HG03175 (cell line): ENCODE results near the gene PABPC1L.

Experiments
- ATAC-seq: cut with Tn5 transposase; IDR thresholded peaks from one replicate; pipeline ENCODE4 v1.9.1; 2021; ENCODE audit warnings: mild to moderate bottlenecking, moderate library complexity; ENCODE audit not compliant: unreplicated experiment

PABPC1L gene

DNA sequence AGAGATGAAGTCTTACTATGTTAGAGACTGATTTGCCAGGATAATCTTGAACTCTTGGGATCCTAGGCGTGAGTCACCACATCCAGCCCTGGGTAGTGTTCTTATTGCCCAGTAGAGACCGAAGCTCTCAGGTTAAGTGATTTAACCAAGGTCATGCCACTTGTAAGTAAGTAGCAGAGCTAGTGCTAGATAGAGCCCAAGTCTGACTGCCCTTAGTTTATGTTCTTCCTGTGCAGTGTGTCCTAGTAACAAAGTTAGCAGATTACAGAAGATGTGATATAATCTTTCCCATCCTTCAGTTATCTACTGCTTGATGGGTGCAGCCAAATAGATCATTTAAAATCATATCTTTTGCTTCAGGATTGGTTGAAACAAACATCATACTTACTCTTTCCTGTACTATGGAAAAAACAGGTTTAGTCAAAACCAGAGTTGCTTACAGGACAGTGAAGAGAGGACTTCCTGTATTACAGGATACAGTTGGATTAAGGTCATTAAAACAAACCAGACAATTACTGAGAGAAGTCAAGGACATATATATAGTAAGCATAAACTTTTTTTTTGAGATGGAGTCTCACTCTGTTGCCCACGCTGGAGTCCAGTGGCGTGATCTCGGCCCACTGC is 9.5 kb upstream of the PABPC1L start:
- no peak for ATAC-seq

GRCh38 chr20:44901974-44902373 is 7.9 kb upstream of the PABPC1L start:
- ATAC-seq: no peak

GRCh38 chr20:44904377-44904776 is 5.5 kb upstream of the PABPC1L start:
- ATAC-seq: no peak

DNA sequence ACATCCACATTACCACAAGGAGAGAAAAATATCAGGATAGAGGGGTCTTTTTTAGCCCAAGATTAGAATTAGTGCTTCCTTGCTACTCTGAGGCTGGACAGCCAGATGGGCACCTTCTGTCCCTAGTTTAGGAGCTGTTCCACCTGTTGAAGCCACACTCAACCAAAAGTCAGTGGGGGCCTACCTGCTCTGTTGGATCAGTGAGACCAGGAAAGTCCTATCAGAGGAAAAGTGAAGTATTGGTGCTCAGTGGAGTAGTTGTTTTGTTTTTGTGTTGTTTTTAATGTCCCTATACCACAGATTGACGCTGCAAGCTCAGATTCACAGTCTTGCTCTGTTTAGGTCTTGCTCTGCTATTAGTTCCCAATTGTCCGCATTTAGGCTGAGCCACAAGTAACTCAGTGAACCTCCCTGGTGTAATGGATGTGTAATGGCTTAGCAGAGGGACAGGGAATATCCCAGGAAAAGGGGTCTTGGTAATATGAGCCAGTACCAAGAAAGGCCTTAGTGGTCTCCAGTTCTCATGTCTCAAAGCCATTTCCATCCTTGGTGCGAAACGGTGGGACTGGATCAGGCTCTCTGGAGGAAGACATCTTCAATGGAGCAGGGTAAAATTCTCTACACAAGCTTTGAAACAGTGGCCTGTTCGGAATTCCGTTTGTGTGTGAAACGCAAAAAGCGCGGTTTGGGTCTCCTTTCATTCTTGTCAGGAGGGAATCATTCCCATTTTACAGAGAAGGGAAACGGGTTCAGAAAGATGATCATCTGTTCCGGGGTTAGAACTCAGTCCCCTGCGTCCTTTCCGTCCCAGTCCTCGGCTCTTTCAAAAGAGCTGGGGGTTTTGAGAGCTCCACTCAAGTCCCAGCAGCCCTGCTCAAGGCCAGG is 631 bp upstream of the PABPC1L start:
- ATAC-seq: no peak

DNA sequence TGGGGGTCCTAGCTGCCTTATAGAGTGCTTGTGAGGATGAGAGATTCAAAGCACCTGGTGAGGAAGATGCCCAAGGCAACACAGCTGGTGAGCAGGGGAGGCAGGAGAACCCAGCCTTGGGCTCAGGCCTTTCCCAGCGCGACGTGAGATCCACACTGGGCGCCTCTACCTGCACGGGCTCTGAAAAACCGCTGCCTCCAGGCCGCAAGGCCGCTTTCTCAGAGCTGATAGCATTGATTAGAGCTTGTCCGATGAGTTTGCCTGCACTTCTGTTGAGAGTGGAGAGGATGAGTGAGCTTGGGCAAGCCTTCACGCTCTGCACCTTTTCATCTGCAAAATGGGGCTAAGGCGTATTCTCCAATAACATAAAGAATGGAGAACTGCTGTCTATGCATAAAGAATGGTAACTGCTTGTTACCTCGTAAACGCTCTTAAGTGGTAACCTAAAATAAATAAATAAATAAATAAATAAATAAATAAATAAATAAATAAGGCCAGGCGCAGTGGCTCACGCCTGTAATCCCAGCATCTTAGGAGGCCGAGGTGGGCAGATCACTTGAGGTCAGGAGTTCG is 916 bp downstream of the PABPC1L start:
- no peak for ATAC-seq

- no peak for ATAC-seq
These were observed 1.5 kb downstream of the PABPC1L start for GRCh38 chr20:44911264-44911921.

- ATAC-seq: no peak
These were observed 2.3 kb downstream of the PABPC1L start for GRCh38 chr20:44912189-44912588.

DNA sequence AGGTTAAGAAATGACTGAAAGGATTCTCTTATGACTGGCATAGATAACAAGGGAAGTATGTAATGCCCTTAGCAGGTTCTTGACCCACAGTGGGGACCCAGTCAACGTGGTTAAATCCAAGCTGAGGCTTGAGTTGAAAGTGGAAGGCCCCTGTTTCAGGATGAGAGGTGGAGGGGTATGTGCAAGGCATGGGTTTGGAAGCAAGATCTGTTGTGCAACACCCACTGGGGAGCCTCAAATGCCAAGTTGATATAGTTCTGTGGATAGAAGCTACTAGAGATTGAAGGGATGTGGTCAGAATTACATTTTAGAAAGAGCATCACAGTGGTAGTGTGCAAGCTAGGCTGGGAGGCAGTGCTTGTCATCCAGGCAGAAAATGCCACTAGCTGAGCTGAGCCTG is 5.1 kb downstream of the PABPC1L start:
- no peak for ATAC-seq

- ATAC-seq: no peak
These were observed 6.7 kb downstream of the PABPC1L start for GRCh38 chr20:44916586-44916985.

DNA sequence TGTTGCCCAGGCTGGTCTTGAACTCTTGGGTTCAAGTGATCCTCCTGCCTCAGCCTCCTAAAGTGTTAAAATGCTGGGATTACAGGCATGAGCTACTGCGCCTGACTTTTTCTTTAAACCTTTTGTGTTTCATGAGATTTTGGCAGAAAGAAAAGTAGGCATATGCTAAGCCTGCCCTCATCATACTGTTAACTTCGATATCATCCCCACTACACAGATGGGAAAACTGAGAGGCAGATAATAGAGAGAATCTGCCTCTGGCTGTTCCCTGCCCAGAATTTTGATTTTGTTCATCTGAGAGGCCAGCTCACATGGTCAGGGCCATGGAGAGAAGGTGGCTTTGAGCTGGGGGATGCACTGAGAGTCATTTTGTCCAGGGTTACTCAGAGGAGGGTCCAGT is 7.5 kb downstream of the PABPC1L start:
- no peak for ATAC-seq

- ATAC-seq: no peak
These were observed 8.5 kb downstream of the PABPC1L start for GRCh38 chr20:44918342-44918741.

DNA sequence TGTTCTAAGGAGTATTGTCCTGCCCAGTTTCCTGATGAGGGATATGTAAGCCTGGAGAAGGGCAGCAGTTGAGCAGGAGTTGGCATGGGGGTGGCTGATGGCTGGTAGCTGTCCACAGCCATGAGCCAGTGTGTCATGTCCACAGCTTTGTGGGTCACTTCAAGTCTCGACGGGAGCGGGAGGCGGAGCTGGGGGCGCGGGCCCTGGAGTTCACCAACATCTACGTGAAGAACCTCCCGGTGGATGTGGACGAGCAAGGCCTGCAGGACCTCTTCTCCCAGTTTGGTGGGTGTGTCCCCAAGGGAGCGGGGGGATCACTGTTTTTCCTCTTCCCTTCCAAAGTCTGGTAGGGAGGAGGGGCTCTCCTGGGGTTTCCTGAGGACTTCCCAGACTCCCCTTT is 8.9 kb downstream of the PABPC1L start:
- ATAC-seq: no peak

GRCh38 chr20:44921447-44921846 is 11.6 kb downstream of the PABPC1L start:
- no peak for ATAC-seq

DNA sequence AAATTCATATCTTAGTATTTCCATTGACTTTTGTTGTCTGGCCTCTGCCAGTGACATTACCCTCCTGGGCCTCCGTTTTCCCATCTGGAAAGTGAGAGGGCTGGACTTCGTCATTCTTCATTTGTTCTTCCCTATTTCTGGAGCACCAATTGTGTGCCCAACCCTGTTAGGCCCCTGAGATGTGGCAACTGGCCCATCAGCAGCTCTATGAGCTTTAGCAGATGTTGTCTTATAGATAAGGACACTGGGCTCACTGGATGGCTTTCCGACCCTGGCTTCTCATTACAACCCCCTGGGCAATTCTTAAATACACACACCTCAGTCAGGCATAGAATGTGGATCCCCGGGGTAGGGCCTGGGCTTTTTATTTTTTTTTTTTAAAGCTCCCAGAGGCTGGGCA is 14.7 kb downstream of the PABPC1L start:
- ATAC-seq: no peak

DNA sequence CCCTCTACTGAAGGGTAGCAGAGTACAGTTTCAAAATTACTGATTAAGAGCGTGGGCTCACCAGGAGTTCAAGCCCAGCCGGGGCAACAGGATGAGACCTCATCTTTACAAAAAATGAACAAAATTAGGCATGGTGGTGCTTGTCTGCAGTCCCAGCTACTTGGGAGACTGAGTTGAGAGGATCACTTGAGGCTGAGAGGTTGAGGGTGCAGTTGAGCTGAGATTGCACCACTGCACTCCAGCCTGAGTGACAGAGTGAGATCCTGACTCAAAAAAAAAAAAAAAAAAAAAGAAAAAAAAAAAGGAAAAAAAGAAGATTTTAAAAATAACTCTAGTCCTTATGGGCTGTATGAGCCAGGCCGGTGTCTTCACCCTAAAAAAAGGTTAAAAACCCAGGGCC is 18.7 kb downstream of the PABPC1L start:
- ATAC-seq: no peak

- no peak for ATAC-seq
These were observed 20.8 kb downstream of the PABPC1L start for GRCh38 chr20:44930517-44931168.

- no peak for ATAC-seq
These were observed 22.1 kb downstream of the PABPC1L start for GRCh38 chr20:44931911-44932310.

GRCh38 chr20:44932916-44933315 is 23.1 kb downstream of the PABPC1L start:
- ATAC-seq: no peak

DNA sequence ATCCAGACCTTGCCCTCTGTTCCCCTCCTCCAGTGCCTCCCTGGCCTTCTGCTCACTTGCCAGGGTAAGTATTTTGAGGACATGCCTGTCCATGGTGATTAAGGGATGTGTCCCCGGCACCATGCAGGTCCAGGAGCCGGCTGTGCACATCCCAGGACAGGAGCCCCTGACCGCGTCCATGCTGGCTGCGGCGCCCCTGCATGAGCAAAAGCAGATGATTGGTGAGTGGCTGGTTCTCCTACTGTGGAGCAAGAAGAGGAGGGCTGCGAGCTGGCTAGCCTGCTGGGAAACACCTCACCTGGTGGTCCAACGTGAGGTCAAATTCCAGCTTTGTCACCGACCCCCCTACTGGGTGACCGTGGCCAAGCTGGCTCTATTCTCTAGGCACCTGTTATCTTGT is 26.6 kb downstream of the PABPC1L start:
- no peak for ATAC-seq

DNA sequence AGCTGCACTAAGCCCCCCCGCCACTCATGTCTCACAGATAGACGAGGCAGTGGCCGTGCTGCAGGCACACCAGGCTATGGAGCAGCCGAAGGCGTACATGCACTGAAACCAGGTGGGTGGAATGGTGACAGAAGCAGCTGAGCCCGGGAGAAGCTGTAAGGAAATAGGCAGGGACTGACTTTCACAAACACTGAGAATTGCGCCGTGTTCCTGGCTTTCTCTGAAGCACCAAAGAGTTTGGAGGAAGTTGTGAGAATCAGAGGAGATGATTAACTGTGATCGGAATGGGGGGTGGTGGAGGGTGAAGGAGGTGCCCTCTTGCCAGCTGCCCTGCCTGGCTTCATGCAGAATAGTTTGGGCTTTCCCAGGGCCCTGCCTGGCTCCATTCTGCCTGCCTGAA is 28.8 kb downstream of the PABPC1L start:
- ATAC-seq: no peak

DNA sequence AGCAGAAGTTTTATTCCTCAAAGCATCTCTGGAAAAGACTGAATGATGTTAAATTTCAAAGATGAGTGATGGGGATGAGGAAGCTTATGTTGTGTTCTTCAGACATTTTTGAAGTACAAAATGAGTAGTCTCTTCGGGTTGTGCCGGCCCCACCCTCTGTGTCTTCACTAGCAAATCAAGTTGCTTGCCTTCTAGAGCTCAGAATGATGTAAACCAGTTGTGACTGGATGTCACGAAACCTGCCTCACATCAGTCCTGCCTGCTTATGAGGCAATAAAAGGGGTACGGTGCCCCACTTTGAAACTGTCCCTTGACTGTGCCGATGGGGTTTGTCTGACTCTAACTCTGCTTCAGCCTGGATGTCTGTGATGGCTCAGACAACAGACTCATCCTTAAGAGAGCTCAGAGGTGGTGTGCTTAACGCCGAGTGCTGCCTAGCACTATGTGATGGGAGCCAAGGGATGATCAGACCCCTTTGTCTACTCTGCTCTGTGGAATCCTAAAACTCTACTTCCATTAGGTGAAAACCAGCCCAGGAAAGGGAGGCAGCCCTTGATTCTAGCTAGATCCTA is 31.3 kb downstream of the PABPC1L start:
- no peak for ATAC-seq
